Progenitor cell of endocrine pancreas (in vitro differentiated cells): Measurements from ENCODE around the gene PHACTR1. TPM values are rescaled to one million over a fixed set of nuclear protein-coding genes. Genes with fewer than 3 reads are reported as not detected.

Experiments
- DNase-seq: peaks from one replicate; pipeline ENCODE4 v3.0.0; 2021; ENCODE audit warnings: low spot score; ENCODE audit not compliant: unreplicated experiment
- H3K27ac Mint-ChIP-seq: 2 replicates; pipeline ENCODE4 v1.8.0; 2021; ENCODE audit warnings: mild to moderate bottlenecking, moderate library complexity, mixed read lengths
- H3K27me3 Mint-ChIP-seq: 2 replicates; pipeline ENCODE4 v1.8.0; 2021; ENCODE audit warnings: mixed read lengths
- H3K36me3 Mint-ChIP-seq: 2 replicates; pipeline ENCODE4 v1.8.0; 2022; ENCODE audit warnings: mixed read lengths; ENCODE audit not compliant: insufficient read depth
- H3K4me1 Mint-ChIP-seq: 2 replicates; pipeline ENCODE4 v1.8.0; 2021; ENCODE audit warnings: low read depth, mixed read lengths
- H3K4me3 Mint-ChIP-seq: 2 replicates; pipeline ENCODE4 v1.8.0; 2021; ENCODE audit warnings: low read depth, mild to moderate bottlenecking, moderate library complexity, mixed read lengths
- H3K9me3 Mint-ChIP-seq: 2 replicates; pipeline ENCODE4 v1.8.0; 2021; ENCODE audit warnings: low read depth, mixed read lengths
- CTCF ChIP-seq: fragments of 200-600 bp; sonication (generic); IDR thresholded peaks from one replicate; pipeline ENCODE4 v1.5.0; 2021; ENCODE audit warnings: antibody characterized with exemption, mild to moderate bottlenecking; ENCODE audit not compliant: unreplicated experiment
- total RNA-seq: library from RNA; stranded (reverse); gene quantifications from 2 replicates; pipeline ENCODE4 v1.2.1, GENCODE V29; 2021

PHACTR1 gene
- total RNA-seq, 1 donor from 2014 or later, result 8.6 TPM

DNA sequence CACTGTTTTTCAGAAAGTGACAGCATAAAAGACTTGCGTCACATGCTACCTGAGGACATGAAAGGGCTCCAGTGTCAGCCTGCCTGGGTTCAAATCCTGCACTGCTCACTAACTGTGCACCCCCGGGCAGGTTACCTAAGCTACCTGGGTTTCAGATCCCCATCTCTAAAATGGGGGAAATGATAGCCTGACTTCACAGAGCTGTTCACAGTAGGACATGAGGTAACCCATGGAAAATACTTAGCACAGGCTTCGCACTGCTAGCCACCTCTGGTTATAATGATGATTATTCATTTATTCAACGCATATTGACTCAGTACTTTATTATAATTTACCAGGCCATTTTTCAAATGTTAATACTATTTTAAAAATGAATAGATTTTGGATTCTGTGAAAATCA is 588.7 kb downstream of the PHACTR1 start:
- Mint-ChIP-seq H3K4me3 (no peak overlapping the region), H3K27ac (no peak overlapping the region), H3K36me3 (peaks cover 17% of the 10 kb centered on the region), H3K4me1 (peaks cover 11% of the 10 kb centered on the region), H3K9me3 (no peaks in the 10 kb centered on the region), H3K27me3 (no peaks in the 10 kb centered on the region)
- TF ChIP-seq CTCF, result no peak
- no peak for DNase-seq

DNA sequence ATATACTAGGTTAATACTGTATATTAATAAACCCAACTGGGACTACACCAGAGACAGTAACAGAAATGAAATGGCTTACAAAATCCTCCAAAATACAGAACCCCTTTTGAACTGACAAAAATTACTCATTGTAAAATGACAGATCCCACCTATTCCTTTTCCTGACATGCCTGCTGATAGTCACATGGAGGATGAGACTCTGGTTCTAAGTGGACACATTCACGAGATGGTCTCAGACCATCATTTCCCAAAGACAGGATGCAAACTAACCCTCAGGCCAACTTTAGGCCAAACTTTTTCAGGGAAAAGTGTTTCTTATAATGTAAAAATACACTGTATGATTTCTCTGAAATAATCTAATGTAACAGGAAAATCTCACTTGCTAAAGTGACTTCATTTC is 589.2 kb downstream of the PHACTR1 start:
- peaks cover 17% of the 10 kb centered on the region for H3K36me3 Mint-ChIP-seq
- no peak overlapping the region for H3K4me3 Mint-ChIP-seq

DNA sequence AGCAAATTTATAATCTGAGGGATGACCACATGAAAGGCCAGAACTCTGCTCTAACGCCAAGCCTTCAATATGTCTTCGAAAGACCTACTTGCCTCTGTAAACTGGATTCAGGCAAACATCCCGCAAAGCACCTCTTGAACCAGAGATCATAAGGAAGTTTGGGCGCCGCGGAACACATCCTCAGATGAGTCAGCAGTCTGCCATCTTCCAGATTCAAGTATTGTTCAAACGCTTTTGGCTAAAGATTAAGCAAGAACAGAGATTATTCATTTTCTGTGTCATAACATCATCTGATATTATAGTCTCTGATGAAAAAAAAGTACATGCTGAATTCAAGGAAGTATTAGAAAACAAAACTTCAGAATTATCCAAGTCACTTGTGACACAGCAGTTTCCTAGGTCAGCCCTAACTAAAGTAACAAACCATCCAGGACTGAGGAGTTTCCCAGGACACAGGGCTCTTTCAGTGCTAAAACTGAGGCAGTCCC is 591.0 kb downstream of the PHACTR1 start:
- peaks cover 11% of the 10 kb centered on the region for H3K4me1 Mint-ChIP-seq
- no peak for DNase-seq
- H3K27me3 Mint-ChIP-seq, result no peaks in the 10 kb centered on the region
- no peaks in the 10 kb centered on the region for H3K9me3 Mint-ChIP-seq
- H3K4me3 Mint-ChIP-seq, result no peak overlapping the region
- H3K27ac Mint-ChIP-seq, result no peak overlapping the region
- no peak for TF ChIP-seq CTCF
- H3K36me3 Mint-ChIP-seq, result peaks cover 20% of the 10 kb centered on the region

More for the DNA sequence above, 589.2 kb downstream of the PHACTR1 start:
- peaks cover 11% of the 10 kb centered on the region for H3K4me1 Mint-ChIP-seq
- no peaks in the 10 kb centered on the region for H3K27me3 Mint-ChIP-seq
- no peak overlapping the region for H3K27ac Mint-ChIP-seq
- TF ChIP-seq CTCF, result no peak
- no peak for DNase-seq
- H3K9me3 Mint-ChIP-seq, result no peaks in the 10 kb centered on the region

DNA sequence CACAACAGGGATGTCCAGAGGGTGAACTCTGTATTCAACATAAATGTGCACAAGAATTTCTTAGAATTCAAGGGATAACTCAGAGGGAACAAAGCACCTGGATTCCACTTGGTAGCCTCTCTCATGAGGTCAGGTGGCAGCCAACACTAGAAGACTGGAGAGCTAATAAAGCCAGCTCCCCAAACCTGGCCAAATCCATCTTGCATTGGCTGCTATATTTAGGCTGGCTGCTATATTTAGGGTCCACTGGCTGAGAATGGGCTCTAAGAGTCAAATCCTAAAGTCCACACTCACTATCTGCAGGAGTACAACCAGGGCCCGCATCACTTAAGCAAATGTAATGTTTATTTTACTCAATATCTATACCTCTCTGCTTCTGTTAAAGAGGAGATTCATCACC is 591.8 kb downstream of the PHACTR1 start:
- Mint-ChIP-seq H3K27ac (no peak overlapping the region), H3K36me3 (peaks cover 17% of the 10 kb centered on the region), H3K4me3 (no peak overlapping the region), H3K9me3 (no peaks in the 10 kb centered on the region), H3K4me1 (peaks cover 4% of the 10 kb centered on the region), H3K27me3 (no peaks in the 10 kb centered on the region)
- TF ChIP-seq CTCF, result no peak
- DNase-seq, result no peak

DNA sequence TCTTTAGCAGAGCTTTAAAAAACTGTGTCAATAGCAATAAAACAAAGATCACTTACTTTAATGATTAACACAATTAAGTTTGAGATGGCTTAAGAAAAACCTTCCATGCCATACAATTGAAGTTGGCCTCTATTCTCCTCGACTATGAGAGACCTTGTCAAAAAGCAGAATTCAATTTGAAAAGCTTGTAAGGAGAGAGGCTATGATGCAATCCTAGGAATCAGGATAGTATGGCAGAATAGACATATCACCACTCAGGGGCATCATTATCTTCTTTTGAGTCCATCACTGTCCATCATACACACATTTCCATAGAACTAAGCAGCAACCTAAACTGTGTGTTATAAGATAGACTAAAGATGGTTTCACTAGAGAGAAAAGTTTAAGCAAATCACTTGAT is 594.6 kb downstream of the PHACTR1 start:
- peaks cover 18% of the 10 kb centered on the region for H3K36me3 Mint-ChIP-seq
- H3K4me1 Mint-ChIP-seq, result no peaks in the 10 kb centered on the region
- H3K27ac Mint-ChIP-seq, result no peak overlapping the region
- DNase-seq, result no peak
- TF ChIP-seq CTCF, result no peak
- H3K27me3 Mint-ChIP-seq, result no peaks in the 10 kb centered on the region
- H3K4me3 Mint-ChIP-seq, result no peak overlapping the region
- no peaks in the 10 kb centered on the region for H3K9me3 Mint-ChIP-seq
